ENCODE measurements around the gene CDKN1A. TPM values are rescaled to one million over a fixed set of nuclear protein-coding genes. Genes with fewer than 3 reads are reported as not detected.

Gene CDKN1A
- total RNA-seq, 4 donors from 2014 or later: 110 to 346 (median 260) TPM

GRCh38 chr6:36657942-36658544, 20.5 kb upstream of the CDKN1A start:
- TF ChIP-seq CTCF (IDR thresholded peaks at IDR 0.05 in 4 of 5, conservative IDR thresholded peaks at IDR 0.05 in 1 of 5): no peak
- TF ChIP-seq POLR2A (IDR thresholded peaks at IDR 0.05): no peak
- in situ Hi-C loops (cut with MboI; ENCODE audit: low sequenced_read_pairs in 4 of 4): no loop called here
- intact Hi-C loops (cut with DNase I; ENCODE audit: low total_unique reads): no loop called here

GRCh38 chr6:36659271-36659670, 19.2 kb upstream of the CDKN1A start:
- DNase-seq: no peak
- intact Hi-C loops (cut with DNase I; ENCODE audit: low total_unique reads) (no loop called here), in situ Hi-C loops (cut with MboI; ENCODE audit: low sequenced_read_pairs in 4 of 4) (no loop called here)
- H3K36me3 ChIP-seq: no peaks in the 10 kb centered on the region
- no peaks in the 10 kb centered on the region for H3K9me3 ChIP-seq
- ATAC-seq: no peak
- H3K27me3 ChIP-seq: peaks cover 0 to 7% (median 0%) of the 10 kb centered on the region in 3 donors
- TF ChIP-seq CTCF (IDR thresholded peaks at IDR 0.05 in 4 of 5, conservative IDR thresholded peaks at IDR 0.05 in 1 of 5) (no peak), POLR2A (IDR thresholded peaks at IDR 0.05) (no peak)
- no peaks in the 10 kb centered on the region for H3K4me1 ChIP-seq
- H3K27ac ChIP-seq: no peak overlapping the region
- no peak overlapping the region for H3K4me3 ChIP-seq

More at GRCh38 chr6:36657942-36658544, 20.5 kb upstream of the CDKN1A start:
- no peaks in the 10 kb centered on the region for H3K4me1 ChIP-seq
- no peak overlapping the region for H3K4me3 ChIP-seq
- H3K27ac ChIP-seq: no peak overlapping the region
- peaks cover 0 to 7% (median 0%) of the 10 kb centered on the region in 3 donors for H3K27me3 ChIP-seq
- H3K36me3 ChIP-seq: no peaks in the 10 kb centered on the region
- no peak for DNase-seq
- ATAC-seq: no peak
- H3K9me3 ChIP-seq: no peaks in the 10 kb centered on the region

GRCh38 chr6:36660771-36661471, 17.6 kb upstream of the CDKN1A start:
- TF ChIP-seq POLR2A (IDR thresholded peaks at IDR 0.05) (no peak), CTCF (IDR thresholded peaks at IDR 0.05 in 4 of 5, conservative IDR thresholded peaks at IDR 0.05 in 1 of 5) (no peak)
- Histone ChIP-seq H3K27me3 (peaks cover 0 to 7% (median 0%) of the 10 kb centered on the region in 3 donors), H3K4me1 (no peaks in the 10 kb centered on the region), H3K9me3 (no peaks in the 10 kb centered on the region), H3K4me3 (peak overlapping the region; percentile 16 to 34 (median 16)), H3K27ac (no peak overlapping the region), H3K36me3 (no peaks in the 10 kb centered on the region)
- DNase-seq (peak; percentile 26 to 55), ATAC-seq (peak in 1 of 2 donors; percentile 48)
- in situ Hi-C loops (cut with MboI; ENCODE audit: low sequenced_read_pairs in 4 of 4) (no loop called here), intact Hi-C loops (cut with DNase I; ENCODE audit: low total_unique reads) (no loop called here)

GRCh38 chr6:36662380-36662779, 16.1 kb upstream of the CDKN1A start:
- DNase-seq (no peak), ATAC-seq (no peak)
- intact Hi-C loops (cut with DNase I; ENCODE audit: low total_unique reads) (no loop called here), in situ Hi-C loops (cut with MboI; ENCODE audit: low sequenced_read_pairs in 4 of 4) (no loop called here)
- H3K9me3 ChIP-seq: no peaks in the 10 kb centered on the region
- peaks cover 11% of the 10 kb centered on the region in 2 donors for H3K4me1 ChIP-seq
- no peak overlapping the region for H3K4me3 ChIP-seq
- no peaks in the 10 kb centered on the region for H3K36me3 ChIP-seq
- no peak for TF ChIP-seq CTCF (IDR thresholded peaks at IDR 0.05 in 4 of 5, conservative IDR thresholded peaks at IDR 0.05 in 1 of 5)
- no peak for TF ChIP-seq POLR2A (IDR thresholded peaks at IDR 0.05)
- H3K27ac ChIP-seq: peak overlapping the region in 2 of 4 donors; percentile 29 to 31
- peaks cover 0 to 7% (median 0%) of the 10 kb centered on the region in 3 donors for H3K27me3 ChIP-seq
